GM20000 (cell line): ENCODE data around the gene DENND2C.

Experiments used
- DNase-seq: peaks from one replicate; pipeline ENCODE4 v3.0.0; 2012; ENCODE audit warnings: low spot score
- CTCF ChIP-seq: IDR thresholded peaks from 2 replicates; pipeline ENCODE4 v1.5.1; 2012; ENCODE audit warnings: mild to moderate bottlenecking, control low read depth; ENCODE audit errors: extremely low read depth, missing control alignments

The DENND2C gene

GRCh38 chr1:114695430-114696058 lies 25.7 kb upstream of the DENND2C start, which contains the start of gene AMPD1:
Gene AMPD1, minus strand, starts transcription at chr1:114695546. Its CDS starts 75 bp downstream, at chr1:114695471.
- DNase-seq: no peak
- TF ChIP-seq CTCF: no peak

GRCh38 chr1:114694540-114695310 lies 24.9 kb upstream of the DENND2C start:
- no peak for TF ChIP-seq CTCF
- DNase-seq: no peak

- TF ChIP-seq CTCF: no peak
- no peak for DNase-seq
These were observed 23.1 kb upstream of the DENND2C start for GRCh38 chr1:114692947-114693346.

GRCh38 chr1:114691061-114691460 lies 21.2 kb upstream of the DENND2C start:
- DNase-seq: no peak
- TF ChIP-seq CTCF: no peak

- no peak for TF ChIP-seq CTCF
- DNase-seq: no peak
These were observed 20.3 kb upstream of the DENND2C start for GRCh38 chr1:114690148-114690547.

- TF ChIP-seq CTCF: no peak
- no peak for DNase-seq
These were observed 18.7 kb upstream of the DENND2C start for GRCh38 chr1:114688526-114688925.

GRCh38 chr1:114685851-114686250 lies 16.0 kb upstream of the DENND2C start:
- DNase-seq: no peak
- TF ChIP-seq CTCF: no peak
